GM21447 (cell line): Measurements from ENCODE around the gene CCNJL.
"Not testable (repeated sequence)": the region's sequence is repeated elsewhere in the genome, so short reads cannot be mapped to it uniquely, and the experiment has no call there.

Source experiments
- ATAC-seq: cut with Tn5 transposase; IDR thresholded peaks from one replicate; pipeline ENCODE4 v1.9.1; 2021; ENCODE audit not compliant: unreplicated experiment

Gene CCNJL

GRCh38 chr5:160312134-160312959 lies at the start of gene CCNJL:
Gene CCNJL (minus strand): TSS chr5:160312564. CDS start chr5:160311923, 641 bp downstream.
- ATAC-seq, result peak; percentile 53

- ATAC-seq, result no peak
Observed at GRCh38 chr5:160361624-160362228, 49.4 kb upstream of the CCNJL start.

GRCh38 chr5:160360310-160360709 lies 47.9 kb upstream of the CCNJL start:
- ATAC-seq, result no peak

GRCh38 chr5:160359816-160360215 lies 47.5 kb upstream of the CCNJL start:
- ATAC-seq, result no peak

- no peak for ATAC-seq
Observed at GRCh38 chr5:160359242-160359641, 46.9 kb upstream of the CCNJL start.

GRCh38 chr5:160357861-160358411 lies 45.6 kb upstream of the CCNJL start:
- ATAC-seq, result no peak

GRCh38 chr5:160357394-160357793 lies 45.0 kb upstream of the CCNJL start:
- ATAC-seq, result no peak

GRCh38 chr5:160356550-160357347 lies 44.4 kb upstream of the CCNJL start:
- no peak for ATAC-seq

- no peak for ATAC-seq
Observed at GRCh38 chr5:160354666-160355065, 42.3 kb upstream of the CCNJL start.

- ATAC-seq, result no peak
Observed at GRCh38 chr5:160353379-160353778, 41.0 kb upstream of the CCNJL start.

GRCh38 chr5:160352308-160352707 lies 39.9 kb upstream of the CCNJL start:
- ATAC-seq, result no peak

GRCh38 chr5:160349935-160350303 lies 37.6 kb upstream of the CCNJL start:
- ATAC-seq, result no peak

GRCh38 chr5:160349249-160349934 lies 37.0 kb upstream of the CCNJL start:
- ATAC-seq, result no peak

GRCh38 chr5:160348080-160348479 lies 35.7 kb upstream of the CCNJL start:
- no peak for ATAC-seq

- ATAC-seq, result no peak
Observed at GRCh38 chr5:160347448-160347847, 35.1 kb upstream of the CCNJL start.

GRCh38 chr5:160342413-160342941 lies 30.1 kb upstream of the CCNJL start:
- no peak for ATAC-seq

GRCh38 chr5:160341309-160341870 lies 29.0 kb upstream of the CCNJL start:
- no peak for ATAC-seq

GRCh38 chr5:160340513-160340912 lies 28.1 kb upstream of the CCNJL start:
- not testable (repeated sequence) for ATAC-seq

- no peak for ATAC-seq
Observed at GRCh38 chr5:160339406-160340130, 27.2 kb upstream of the CCNJL start.

GRCh38 chr5:160334716-160335115 lies 22.4 kb upstream of the CCNJL start:
- not testable (repeated sequence) for ATAC-seq
